Astrocyte (in vitro differentiated cells and primary cell): ENCODE results near the gene CD37. TPM values are rescaled to one million over a fixed set of nuclear protein-coding genes. Genes with fewer than 3 reads are reported as not detected.
A peak's percentile ranks its signal among the peaks of the same experiment; 100 is the strongest.

Experiments used
- DNase-seq: peaks from one replicate; pipeline ENCODE4 v3.0.0-alpha.2; 2010; ENCODE audit warnings: low read depth
- FAIRE-seq: peaks from 2 replicates; lab custom pipeline; 2011; peaks lifted over from hg19 to GRCh38; lab: Jason Lieb, UNC
- H2AFZ ChIP-seq: 2 replicates; pipeline ENCODE4 v1.6.0; 2012; ENCODE audit warnings: low read depth, low read length, inconsistent platforms
- H3K27ac ChIP-seq: 2 replicates; pipeline ENCODE4 v1.5.1; 2011; ENCODE audit warnings: low read depth, low read length, inconsistent platforms
- H3K27me3 ChIP-seq: 2 replicates; pipeline ENCODE4 v1.6.0; 2011; ENCODE audit warnings: low read length, inconsistent platforms; ENCODE audit not compliant: insufficient read depth
- H3K36me3 ChIP-seq: 2 replicates; pipeline ENCODE4 v1.5.1; 2011; ENCODE audit warnings: low read length, inconsistent platforms; ENCODE audit not compliant: insufficient read depth
- H3K4me1 ChIP-seq: 2 replicates; pipeline ENCODE4 v1.5.1; 2011; ENCODE audit warnings: low read length, inconsistent platforms; ENCODE audit not compliant: insufficient read depth
- H3K4me2 ChIP-seq: 2 replicates; pipeline ENCODE4 v1.6.0; 2012; ENCODE audit warnings: low read length, inconsistent platforms
- H3K4me3 ChIP-seq: 2 replicates; pipeline ENCODE4 v1.5.1; 2011; ENCODE audit warnings: low read depth, mild to moderate bottlenecking, low read length, inconsistent platforms; ENCODE audit not compliant: insufficient read depth
- H3K79me2 ChIP-seq: 2 replicates; pipeline ENCODE4 v1.6.0; 2012; ENCODE audit warnings: mild to moderate bottlenecking, low read length, inconsistent platforms; ENCODE audit not compliant: insufficient read depth
- H3K9ac ChIP-seq: 2 replicates; pipeline ENCODE4 v1.6.0; 2012; ENCODE audit warnings: mild to moderate bottlenecking, low read length, inconsistent platforms
- H3K9me3 ChIP-seq: 2 replicates; pipeline ENCODE4 v1.5.1; 2012; ENCODE audit warnings: low read depth, mild to moderate bottlenecking, low read length, inconsistent platforms; ENCODE audit not compliant: insufficient read depth
- H4K20me1 ChIP-seq: 2 replicates; pipeline ENCODE4 v1.6.0; 2012; ENCODE audit warnings: low read length, inconsistent platforms; ENCODE audit not compliant: insufficient read depth
- H3K27ac Mint-ChIP-seq: one replicate; pipeline ENCODE4 v1.8.0; 2021; ENCODE audit warnings: mild to moderate bottlenecking, mixed read lengths; ENCODE audit not compliant: unreplicated experiment
- H3K27me3 Mint-ChIP-seq: one replicate; pipeline ENCODE4 v1.8.0; 2021; ENCODE audit warnings: low read depth, mixed read lengths; ENCODE audit not compliant: unreplicated experiment
- H3K36me3 Mint-ChIP-seq: one replicate; pipeline ENCODE4 v1.8.0; 2021; ENCODE audit warnings: low read depth, mixed read lengths; ENCODE audit not compliant: unreplicated experiment
- H3K4me1 Mint-ChIP-seq: one replicate; pipeline ENCODE4 v1.8.0; 2021; ENCODE audit warnings: low read depth, mixed read lengths; ENCODE audit not compliant: unreplicated experiment
- H3K4me3 Mint-ChIP-seq: one replicate; pipeline ENCODE4 v1.8.0; 2021; ENCODE audit warnings: mild to moderate bottlenecking, moderate library complexity, mixed read lengths; ENCODE audit not compliant: unreplicated experiment
- H3K9me3 Mint-ChIP-seq: one replicate; pipeline ENCODE4 v1.8.0; 2021; ENCODE audit warnings: mild to moderate bottlenecking, mixed read lengths; ENCODE audit not compliant: unreplicated experiment
- EZH2 ChIP-seq: IDR thresholded peaks from 2 replicates; pipeline ENCODE4 v1.6.1; 2012; ENCODE audit warnings: mild to moderate bottlenecking, low read length, inconsistent platforms; ENCODE audit not compliant: insufficient read depth
- total RNA-seq: library from RNA; stranded (reverse); gene quantifications from 2 replicates; pipeline ENCODE4 v1.2.1, GENCODE V29; 2021
- TF ChIP-seq, protein P1 (sequence below): IDR thresholded peaks from 2 replicates; pipeline ENCODE4 v1.5.1; 2011; ENCODE audit warnings: low read depth, mild to moderate bottlenecking, inconsistent platforms, low read length, moderate library complexity; ENCODE audit not compliant: insufficient read depth

The CD37 gene
- total RNA-seq, 1 donor from 2014 or later = 0.20 TPM

DNA sequence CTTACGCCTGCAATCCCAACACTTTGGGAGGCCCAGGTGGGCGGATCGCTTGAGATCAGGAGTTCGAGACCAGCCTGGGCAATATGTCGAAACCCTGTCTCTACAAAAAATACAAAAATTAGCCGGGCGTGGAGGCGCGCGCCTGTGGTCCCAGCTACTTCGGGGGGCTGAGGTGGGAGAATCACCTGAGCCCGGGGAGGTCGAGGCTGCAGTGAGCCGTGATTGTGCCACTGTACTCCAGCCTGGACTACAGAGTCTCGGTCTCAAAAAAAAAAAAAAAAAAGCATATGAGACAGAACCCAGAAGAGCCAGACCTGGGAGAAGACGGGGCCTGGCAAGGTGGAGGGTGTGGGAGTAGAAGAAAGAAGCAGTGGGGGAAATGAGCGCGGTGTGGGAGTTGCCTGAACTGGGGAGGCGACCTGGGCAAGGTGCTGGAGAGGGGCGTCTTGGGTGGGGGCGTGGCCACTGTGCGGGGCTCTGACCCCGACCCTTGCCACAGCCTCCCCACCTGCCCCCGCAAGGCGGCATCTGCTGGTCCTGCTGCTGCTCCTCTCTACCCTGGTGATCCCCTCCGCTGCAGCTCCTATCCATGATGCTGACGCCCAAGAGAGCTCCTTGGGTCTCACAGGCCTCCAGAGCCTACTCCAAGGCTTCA lies 29.0 kb downstream of the CD37 start:
- H3K9me3 Mint-ChIP-seq = peaks cover 6% of the 10 kb centered on the region
- Histone ChIP-seq H3K27ac (no peak overlapping the region), H3K4me3 (peak overlapping the region; percentile 47), H2AFZ (peak overlapping the region; percentile 71), H3K4me2 (peak overlapping the region; percentile 93), H4K20me1 (peaks cover 4% of the 10 kb centered on the region), H3K36me3 (peaks cover 3% of the 10 kb centered on the region), H3K9me3 (peaks cover 5% of the 10 kb centered on the region), H3K9ac (peak overlapping the region; percentile 15), H3K4me1 (peaks cover 14% of the 10 kb centered on the region), H3K79me2 (peaks cover 33% of the 10 kb centered on the region), H3K27me3 (no peaks in the 10 kb centered on the region)
- FAIRE-seq (no peak), DNase-seq (no peak)
- H3K4me1 Mint-ChIP-seq = peaks cover 3% of the 10 kb centered on the region
- H3K36me3 Mint-ChIP-seq = peaks cover 3% of the 10 kb centered on the region
- H3K27me3 Mint-ChIP-seq = peaks cover 2% of the 10 kb centered on the region
- H3K27ac Mint-ChIP-seq = no peak overlapping the region
- H3K4me3 Mint-ChIP-seq = no peak overlapping the region
- no peak for TF ChIP-seq EZH2

DNA sequence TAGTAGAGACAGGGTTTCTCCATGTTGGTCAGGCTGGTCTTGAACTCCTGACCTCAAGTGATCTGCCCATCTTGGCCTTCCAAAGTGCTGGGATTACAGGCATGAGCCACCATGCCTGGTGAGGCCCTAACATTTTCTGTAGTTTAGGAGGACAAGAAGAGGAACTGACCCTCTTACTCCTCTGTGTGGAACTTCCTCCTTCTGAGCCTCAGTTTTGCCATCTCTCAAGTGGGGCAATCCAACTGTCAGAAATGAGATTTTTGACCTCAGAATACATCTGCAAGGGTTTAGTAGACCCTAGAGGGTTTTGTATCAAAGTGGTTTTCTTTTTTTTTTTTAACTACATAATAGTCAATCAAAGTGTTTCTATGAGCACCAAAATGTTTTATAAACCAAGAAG lies 30.9 kb downstream of the CD37 start:
- Histone ChIP-seq H3K4me3 (no peak overlapping the region), H4K20me1 (no peaks in the 10 kb centered on the region), H3K4me1 (peaks cover 8% of the 10 kb centered on the region), H3K36me3 (no peaks in the 10 kb centered on the region), H3K4me2 (no peak overlapping the region), H3K27ac (no peak overlapping the region), H2AFZ (no peak overlapping the region), H3K9me3 (peaks cover 9% of the 10 kb centered on the region), H3K9ac (no peak overlapping the region), H3K27me3 (peaks cover 5% of the 10 kb centered on the region), H3K79me2 (peaks cover 14% of the 10 kb centered on the region)
- FAIRE-seq (no peak), DNase-seq (no peak)
- Mint-ChIP-seq H3K4me3 (no peak overlapping the region), H3K27ac (no peak overlapping the region), H3K4me1 (no peaks in the 10 kb centered on the region), H3K36me3 (peaks cover 2% of the 10 kb centered on the region), H3K27me3 (peaks cover 2% of the 10 kb centered on the region), H3K9me3 (peaks cover 20% of the 10 kb centered on the region)
- TF ChIP-seq EZH2 = no peak
- TF ChIP-seq, protein P1, sequence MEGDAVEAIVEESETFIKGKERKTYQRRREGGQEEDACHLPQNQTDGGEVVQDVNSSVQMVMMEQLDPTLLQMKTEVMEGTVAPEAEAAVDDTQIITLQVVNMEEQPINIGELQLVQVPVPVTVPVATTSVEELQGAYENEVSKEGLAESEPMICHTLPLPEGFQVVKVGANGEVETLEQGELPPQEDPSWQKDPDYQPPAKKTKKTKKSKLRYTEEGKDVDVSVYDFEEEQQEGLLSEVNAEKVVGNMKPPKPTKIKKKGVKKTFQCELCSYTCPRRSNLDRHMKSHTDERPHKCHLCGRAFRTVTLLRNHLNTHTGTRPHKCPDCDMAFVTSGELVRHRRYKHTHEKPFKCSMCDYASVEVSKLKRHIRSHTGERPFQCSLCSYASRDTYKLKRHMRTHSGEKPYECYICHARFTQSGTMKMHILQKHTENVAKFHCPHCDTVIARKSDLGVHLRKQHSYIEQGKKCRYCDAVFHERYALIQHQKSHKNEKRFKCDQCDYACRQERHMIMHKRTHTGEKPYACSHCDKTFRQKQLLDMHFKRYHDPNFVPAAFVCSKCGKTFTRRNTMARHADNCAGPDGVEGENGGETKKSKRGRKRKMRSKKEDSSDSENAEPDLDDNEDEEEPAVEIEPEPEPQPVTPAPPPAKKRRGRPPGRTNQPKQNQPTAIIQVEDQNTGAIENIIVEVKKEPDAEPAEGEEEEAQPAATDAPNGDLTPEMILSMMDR = no peak

DNA sequence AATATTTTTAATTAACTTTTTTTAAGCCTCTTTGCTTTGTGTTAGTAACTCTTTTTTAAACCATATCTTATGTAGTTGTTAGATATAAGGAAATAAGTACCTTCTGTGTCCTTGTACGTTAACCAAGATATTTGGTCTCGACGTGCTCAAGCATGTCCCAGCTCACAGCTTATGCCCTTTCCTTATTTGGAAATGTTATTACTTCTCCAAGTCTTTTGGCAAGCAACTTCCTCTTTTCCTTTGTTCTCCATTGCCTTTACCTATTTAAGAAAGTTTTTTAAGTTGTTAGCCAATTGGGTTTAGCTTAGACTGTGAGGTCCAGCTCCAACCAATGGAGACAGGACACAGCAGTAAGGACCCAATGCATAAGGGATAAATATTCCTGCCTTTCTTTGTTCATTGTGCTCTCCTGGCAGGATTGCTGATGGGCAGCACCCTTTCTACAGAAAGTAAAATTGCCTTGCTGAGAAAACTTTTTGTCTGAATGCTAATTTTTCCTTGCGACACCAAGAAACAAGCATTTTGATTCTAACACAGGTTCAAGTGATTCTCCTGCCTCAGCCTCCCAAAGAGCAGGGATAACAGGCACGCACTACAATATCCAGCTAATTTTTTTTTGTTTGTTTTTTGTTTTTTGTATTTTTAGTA lies 33.6 kb downstream of the CD37 start:
- Histone ChIP-seq H3K4me2 (no peak overlapping the region), H3K4me1 (no peaks in the 10 kb centered on the region), H3K79me2 (no peaks in the 10 kb centered on the region), H4K20me1 (no peaks in the 10 kb centered on the region), H2AFZ (no peak overlapping the region), H3K4me3 (no peak overlapping the region), H3K27ac (no peak overlapping the region), H3K9me3 (peaks cover 9% of the 10 kb centered on the region), H3K36me3 (no peaks in the 10 kb centered on the region), H3K9ac (no peak overlapping the region), H3K27me3 (peaks cover 5% of the 10 kb centered on the region)
- Mint-ChIP-seq H3K4me1 (no peaks in the 10 kb centered on the region), H3K27ac (no peak overlapping the region), H3K27me3 (peaks cover 4% of the 10 kb centered on the region), H3K36me3 (peaks cover 2% of the 10 kb centered on the region), H3K4me3 (no peak overlapping the region), H3K9me3 (peaks cover 20% of the 10 kb centered on the region)
- DNase-seq = no peak
- TF ChIP-seq, protein P1 = no peak
- no peak for TF ChIP-seq EZH2
- no peak for FAIRE-seq
